ENCODE results near the gene CP. TPM values are rescaled to one million over a fixed set of nuclear protein-coding genes. Genes with fewer than 3 reads are reported as not detected.

Gene CP
- total and polyA plus RNA-seq, 2 of the 13 experiments (the other 11 are each of a cell fraction or from before 2014, with no cell fraction given): 42.6 to 789 TPM

GRCh38 chr3:149235599-149236424 is 14.2 kb upstream of the CP start (continued):
- peak; percentile 52; the same call in 1 of the 2 replicates for TF ChIP-seq RERE (CRISPR knock-in tag; IDR thresholded peaks at IDR 0.05; ENCODE audit: low read depth)
- no peak for TF ChIP-seq YY1 (IDR thresholded peaks at IDR 0.05; ENCODE audit: insufficient read depth, insufficient replicate concordance, low read depth, low read length)
- 0 out of 2 replicates have a peak, but pooled peaks have one; percentile 44 for TF ChIP-seq TOE1 (CRISPR knock-in tag; IDR thresholded peaks at IDR 0.05)
- 0 out of 2 replicates have a peak, but pooled peaks have one; percentile 38 for TF ChIP-seq ZBTB25 (CRISPR knock-in tag; IDR thresholded peaks at IDR 0.05)
- TF ChIP-seq YEATS2 (CRISPR knock-in tag; IDR thresholded peaks at IDR 0.05; ENCODE audit: borderline replicate concordance): no peak
- no peak for TF ChIP-seq NFKB2 (CRISPR knock-in tag; IDR thresholded peaks at IDR 0.05; ENCODE audit: borderline replicate concordance)
- peak; percentile 40 for TF ChIP-seq ASH2L (IDR thresholded peaks at IDR 0.05; ENCODE audit: insufficient read length, low read depth, low read length)
- no peak for TF ChIP-seq ZNF724P (CRISPR knock-in tag; IDR thresholded peaks at IDR 0.05; ENCODE audit: borderline replicate concordance)
- TF ChIP-seq ZNF138 (CRISPR knock-in tag; IDR thresholded peaks at IDR 0.05; ENCODE audit: low read depth): no peak
- peak; percentile 87 for TF ChIP-seq RARA (CRISPR knock-in tag; IDR thresholded peaks at IDR 0.05)
- TF ChIP-seq ZNF646 (CRISPR knock-in tag; IDR thresholded peaks at IDR 0.05): no peak
- peak; percentile 35; the same call in 1 of the 2 replicates for TF ChIP-seq CHD4 (IDR thresholded peaks at IDR 0.05; ENCODE audit: borderline replicate concordance, low read length)
- peak; percentile 22; the same call in 1 of the 2 replicates for TF ChIP-seq FOSL2 (CRISPR knock-in tag; IDR thresholded peaks at IDR 0.05)
- TF ChIP-seq KAT2B (IDR thresholded peaks at IDR 0.05; ENCODE audit: borderline replicate concordance, low read depth, low read length): 0 out of 2 replicates have a peak, but pooled peaks have one; percentile 50
- no peak for TF ChIP-seq MTF1 (CRISPR knock-in tag; IDR thresholded peaks at IDR 0.05)
- TF ChIP-seq SOX5 (CRISPR knock-in tag; IDR thresholded peaks at IDR 0.05; ENCODE audit: borderline replicate concordance): peak; percentile 86

Measured in HepG2 (cell line).